GM12878 (cell line): ENCODE measurements around the gene SEMA4D. TPM values are rescaled to one million over a fixed set of nuclear protein-coding genes. Genes with fewer than 3 reads are reported as not detected.

Experiments used
- ATAC-seq: fragments of 200-7000 bp; cut with Tn5 transposase; 3 replicates; pipeline ENCODE4 v1.9.1; 2020; ENCODE audit warnings: mild to moderate bottlenecking, moderate library complexity
- BruUV-seq: library from RNA; stranded (reverse); fragments of 400-500 nt; replicated peaks from 2 replicates; lab custom pipeline; 2021; lab: Mats Ljungman, UMichigan
- CTCF ChIA-PET: fragments of 300-600 bp; sonication (Branson Sonifier 250); formaldehyde crosslinking; extraction: SDS; loops from one replicate; lab custom pipeline; 2021; ENCODE audit warnings: inconsistent platforms; lab: Yijun Ruan, JAX
- POLR2A ChIA-PET: fragments of 350-600 bp; formaldehyde crosslinking; extraction: SDS; loops from one replicate; lab custom pipeline; 2021; ENCODE audit warnings: inconsistent platforms; lab: Charles Lee
- RAD21 ChIA-PET: fragments of 300-600 bp; sonication (Branson Sonifier 250); formaldehyde crosslinking; loops from one replicate; lab custom pipeline; 2023; ENCODE audit warnings: antibody characterized with exemption; ENCODE audit not compliant: unreplicated experiment; lab: Charles Lee
- SMC1A ChIA-PET: fragments of 300-600 bp; sonication (Branson Sonifier 250); formaldehyde crosslinking; loops from one replicate; lab custom pipeline; 2023; ENCODE audit not compliant: unreplicated experiment, uncharacterized antibody; lab: Charles Lee
- DNase-seq: peaks from one replicate; pipeline ENCODE4 v3.0.0-alpha.2; 2011; ENCODE audit warnings: low read depth, low spot score
- FAIRE-seq: peaks from 3 replicates; lab custom pipeline; 2011; peaks lifted over from hg19 to GRCh38; lab: Jason Lieb, UNC
- H2AFZ ChIP-seq: 2 replicates; pipeline ENCODE4 v1.6.0; 2011; ENCODE audit warnings: low read depth, low read length, control low read depth; ENCODE audit not compliant: control insufficient read depth
- H3K27ac ChIP-seq: 2 replicates; pipeline ENCODE4 v1.5.1; 2011; ENCODE audit warnings: control low read depth; ENCODE audit not compliant: control insufficient read depth, insufficient read depth
- H3K27me3 ChIP-seq, 2 experiments: replicated peaks in 1 of 2; 2 replicates each; pipeline versions ENCODE4 v1.6.0 to v1.6.1; 2011; ENCODE audit warnings: low read length in 1 of 2; ENCODE audit not compliant: control insufficient read depth in 2 of 2, insufficient read depth in 2 of 2
- H3K36me3 ChIP-seq, 2 experiments: 2 replicates each; pipeline ENCODE4 v1.5.1; 2011; ENCODE audit warnings: low read length in 1 of 2; ENCODE audit not compliant: control insufficient read depth in 2 of 2, insufficient read depth in 2 of 2
- H3K4me1 ChIP-seq: 2 replicates; pipeline ENCODE4 v1.6.1; 2011; ENCODE audit warnings: mild to moderate bottlenecking, low read length, moderate library complexity, mixed read lengths; ENCODE audit not compliant: control insufficient read depth, insufficient read depth
- H3K4me2 ChIP-seq: 2 replicates; pipeline ENCODE4 v1.6.0; 2011; ENCODE audit warnings: control low read depth; ENCODE audit not compliant: control insufficient read depth, insufficient read depth
- H3K4me3 ChIP-seq: fragments of 200-600 bp; sonication (generic); 2 replicates; pipeline ENCODE4 v1.5.1; 2016
- H3K79me2 ChIP-seq: 2 replicates; pipeline ENCODE4 v1.6.0; 2011; ENCODE audit warnings: low read length; ENCODE audit not compliant: control insufficient read depth, insufficient read depth
- H3K9ac ChIP-seq: 2 replicates; pipeline ENCODE4 v1.8.0; 2011; ENCODE audit warnings: low read length, control low read depth, mixed read lengths; ENCODE audit not compliant: control insufficient read depth, insufficient read depth
- H3K9me3 ChIP-seq: replicated peaks from 3 replicates; pipeline ENCODE4 v1.5.1; 2011; ENCODE audit warnings: mild to moderate bottlenecking, low read length; ENCODE audit not compliant: control insufficient read depth, insufficient read depth
- H4K20me1 ChIP-seq: 2 replicates; pipeline ENCODE4 v1.6.0; 2011; ENCODE audit not compliant: control insufficient read depth, insufficient read depth
- ASH2L ChIP-seq: fragments of 300-600, 200-600 bp; sonication (generic); IDR thresholded peaks from 2 replicates; pipeline ENCODE4 v1.6.1; 2017; ENCODE audit warnings: low read depth, mild to moderate bottlenecking, borderline replicate concordance
- ATF7 ChIP-seq: fragments of 450-650 bp; IDR thresholded peaks from 2 replicates; pipeline ENCODE4 v1.6.1; 2016; ENCODE audit warnings: low read depth, mild to moderate bottlenecking
- BCL11A ChIP-seq: IDR thresholded peaks from 2 replicates; pipeline ENCODE4 v1.6.1; 2011; ENCODE audit warnings: low read depth, low read length
- BCL3 ChIP-seq: IDR thresholded peaks from 2 replicates; pipeline ENCODE4 v1.6.1; 2011; ENCODE audit warnings: borderline replicate concordance, low read depth, mild to moderate bottlenecking, moderate library complexity, low read length; ENCODE audit not compliant: insufficient read depth, poor library complexity, severe bottlenecking
- BHLHE40 ChIP-seq, 2 experiments: fragments of 450-650 bp in 1 of 2; IDR thresholded peaks; 2 replicates each; pipeline ENCODE4 v1.6.1; 2011 to 2017; ENCODE audit warnings: low read depth in 2 of 2, borderline replicate concordance in 1 of 2, improper control_type of control experiment in 1 of 2, low read length in 1 of 2, mild to moderate bottlenecking in 1 of 2
- BMI1 ChIP-seq: fragments of 450-650 bp; IDR thresholded peaks from 2 replicates; pipeline ENCODE4 v1.6.1; 2016; ENCODE audit warnings: mild to moderate bottlenecking, moderate library complexity, borderline replicate concordance
- CHD1 ChIP-seq: IDR thresholded peaks from 2 replicates; pipeline ENCODE4 v1.6.1; 2012; ENCODE audit warnings: low read depth, low read length, improper control_type of control experiment
- ELK1 ChIP-seq: IDR thresholded peaks from 2 replicates; pipeline ENCODE4 v1.6.1; 2012; ENCODE audit warnings: low read depth, low read length, improper control_type of control experiment
- ESRRA ChIP-seq: IDR thresholded peaks from 2 replicates; pipeline ENCODE4 v1.6.1; 2012; ENCODE audit warnings: mild to moderate bottlenecking, low read length, improper control_type of control experiment
- HDAC6 ChIP-seq: fragments of 200-600 bp; sonication (generic); IDR thresholded peaks from one replicate; pipeline ENCODE4 v1.8.0; 2017; ENCODE audit warnings: antibody characterized with exemption; ENCODE audit not compliant: unreplicated experiment
- IKZF1 ChIP-seq: fragments of 450-650 bp; conservative IDR thresholded peaks from 2 replicates; pipeline ENCODE4 v1.6.1; 2017; ENCODE audit warnings: antibody characterized with exemption, mild to moderate bottlenecking
- MAX ChIP-seq: IDR thresholded peaks from 2 replicates; pipeline ENCODE4 v1.6.1; 2012; ENCODE audit warnings: low read depth, low read length, improper control_type of control experiment
- PBX3 ChIP-seq: IDR thresholded peaks from 2 replicates; pipeline ENCODE4 v1.6.1; 2011; ENCODE audit warnings: mild to moderate bottlenecking, low read depth, low read length, moderate library complexity; ENCODE audit not compliant: insufficient replicate concordance
- PML ChIP-seq: IDR thresholded peaks from 2 replicates; pipeline ENCODE4 v1.6.1; 2012; ENCODE audit warnings: low read length, inconsistent platforms
- SMC3 ChIP-seq: IDR thresholded peaks from 2 replicates; pipeline ENCODE4 v1.6.1; 2011; ENCODE audit warnings: low read length, improper control_type of control experiment, borderline replicate concordance
- USF2 ChIP-seq: IDR thresholded peaks from 2 replicates; pipeline ENCODE4 v1.6.1; 2011; ENCODE audit warnings: low read depth, low read length, improper control_type of control experiment, borderline replicate concordance
- WGBS: methylation state at CpG from one replicate; pipeline ENCODE4 v1.1.6; 2016; ENCODE audit warnings: low lambda C conversion rate; ENCODE audit not compliant: insufficient replicate concordance, insufficient coverage; ENCODE audit errors: missing lambda C conversion rate; 5-methylcytosine and 5-hydroxymethylcytosine counted together
- in situ Hi-C: fragments of 300-500 bp; cut with MboI; formaldehyde crosslinking; loops from 9 replicates; pipeline ENCODE4 v1.14.3; 2018; ENCODE audit warnings: mixed read lengths
- intact Hi-C: fragments of 100-400 bp; cut with micrococcal nuclease; formaldehyde crosslinking; loops from one replicate; pipeline ENCODE4 v1.14.2; 2022; ENCODE audit not compliant: unreplicated experiment
- polyA plus RNA-seq, 11 experiments: library from polyadenylated mRNA; depleted of rRNA in 4 of 11; unstranded in 6 of 11; stranded (reverse) in 5 of 11; fragments of >200 nt; fragmentation: Nextera tagmentation in 4 of 11; fragmentation: Illumina TruSeq in 1 of 11; extraction: Ambion mirVana in 4 of 11; extraction: Trizol in 1 of 11; gene quantifications; 1 replicate in 1 of 11; 2 replicates in 10 of 11; pipeline versions ENCODE4 v1.2.1 to v1.2.3, GENCODE V29; 2011 to 2016; ENCODE audit warnings: inconsistent platforms in 2 of 11, missing spikeins in 2 of 11, low read depth in 1 of 11
- total RNA-seq, 4 experiments: library from RNA; depleted of rRNA in 3 of 4; stranded (reverse); fragments of >200 nt in 3 of 4; fragmentation: Illumina TruSeq in 1 of 4; extraction: Trizol in 1 of 4; gene quantifications; 2 replicates each; pipeline versions ENCODE4 v1.2.1 to v1.2.3, GENCODE V29; 2013 to 2021

SEMA4D gene
- total and polyA plus RNA-seq, 10 of the 15 experiments (the other 5 are each of a cell fraction or from before 2014, with no cell fraction given), result 15.1 to 136 (median 39.6) TPM

- TF ChIP-seq CHD1 (no peak), MAX (no peak), ATF7 (no peak), PML (no peak), SMC3 (no peak), PBX3 (no peak), IKZF1 (no peak), ESRRA (no peak)
Observed at GRCh38 chr9:89444274-89444673, 53.6 kb downstream of the SEMA4D start (continued).

- Histone ChIP-seq H2AFZ (no peak overlapping the region), H4K20me1 (no peaks in the 10 kb centered on the region), H3K9me3 (no peaks in the 10 kb centered on the region), H3K27me3 (no peaks in the 10 kb centered on the region), H3K79me2 (peaks cover 46% of the 10 kb centered on the region), H3K4me2 (peak overlapping the region; percentile 76), H3K4me1 (peaks cover 51% of the 10 kb centered on the region), H3K36me3 (peaks cover 7 to 20% of the 10 kb centered on the region in 2 experiments; a peak in 3 of 4 replicates), H3K4me3 (peak overlapping the region; percentile 3; the same call in 1 of the 2 replicates), H3K9ac (peak overlapping the region; percentile 30; the same call in 1 of the 2 replicates), H3K27ac (peak overlapping the region; percentile 63)
- no peak for DNase-seq
- RAD21 ChIA-PET, result interaction anchor here (1.0 to 2.3 kb wide), 8 partner anchors 11 to 105 kb away, joined by 3 to 12 read pairs (median 4); no protein-coding TSS in a partner anchor
- in situ Hi-C loops (no loop called here), intact Hi-C loops (no loop called here)
- peak; percentile 77 for ATAC-seq
- POLR2A ChIA-PET, result interaction anchor here (1.2 kb wide), 1 partner anchor 13 kb away, joined by 4 read pairs; no protein-coding TSS in a partner anchor
- no peak for FAIRE-seq
- 53% methylated on average over 22 of the region's 22 CpGs for WGBS
- no TSS peak for BruUV-seq
- CTCF ChIA-PET, result interaction anchor here (2.2 to 4.6 kb wide), 2 partner anchors 13 to 121 kb away, joined by 6 to 29 read pairs; no protein-coding TSS in a partner anchor
- SMC1A ChIA-PET, result interaction anchor here (0.8 to 3.8 kb wide), 4 partner anchors 9 to 106 kb away, joined by 3 to 32 read pairs (median 4); no protein-coding TSS in a partner anchor
- TF ChIP-seq ASH2L (no peak), HDAC6 (no peak), BMI1 (no peak), ELK1 (no peak), BCL3 (no peak), USF2 (no peak), BHLHE40 (IDR thresholded peaks at IDR 0.05; ENCODE audit: borderline replicate concordance in 1 of 2, low read depth in 2 of 2, low read length in 1 of 2) (no peak), BCL11A (no peak)
Observed at GRCh38 chr9:89442981-89443814, 54.7 kb downstream of the SEMA4D start.
